SK-N-SH treated with all-trans-retinoic acid at 6 μM for 48 hours (cell line): ENCODE data around the gene IRS2.

Experiments used
- ATAC-seq: fragments of 200-7000 bp; cut with Tn5 transposase; 3 replicates; pipeline ENCODE4 v1.9.1; 2020; ENCODE audit warnings: mild to moderate bottlenecking, moderate library complexity
- CREB5 ChIP-seq: fragments of 250-450 bp; sonication (Bioruptor Pico); IDR thresholded peaks from 2 replicates; pipeline ENCODE4 v1.5.1; 2020; ENCODE audit warnings: low read depth, mild to moderate bottlenecking, moderate library complexity
- CSRNP3 ChIP-seq: fragments of 250-450 bp; sonication (Bioruptor Pico); IDR thresholded peaks from 2 replicates; pipeline ENCODE4 v1.5.1; 2021; ENCODE audit warnings: mild to moderate bottlenecking, moderate library complexity
- GLIS3 ChIP-seq: fragments of 250-450 bp; sonication (Bioruptor Pico); IDR thresholded peaks from 2 replicates; pipeline ENCODE4 v1.5.0; 2020; ENCODE audit warnings: mild to moderate bottlenecking, moderate library complexity
- ISL1 ChIP-seq: fragments of 250-450 bp; sonication (Bioruptor Pico); IDR thresholded peaks from 2 replicates; pipeline ENCODE4 v2.1.2; 2022; ENCODE audit warnings: mild to moderate bottlenecking, moderate library complexity
- OSR1 ChIP-seq: fragments of 250-450 bp; sonication (Bioruptor Pico); IDR thresholded peaks from 2 replicates; pipeline ENCODE4 v1.8.0; 2022; ENCODE audit warnings: moderate library complexity, mild to moderate bottlenecking, inconsistent platforms
- POU6F1 ChIP-seq: fragments of 250-450 bp; sonication (Bioruptor Pico); IDR thresholded peaks from 2 replicates; pipeline ENCODE4 v1.8.0; 2021; ENCODE audit warnings: low read depth, mild to moderate bottlenecking, moderate library complexity, borderline replicate concordance
- PPARA ChIP-seq: fragments of 250-450 bp; sonication (Bioruptor Pico); IDR thresholded peaks from 2 replicates; pipeline ENCODE4 v1.5.0; 2020; ENCODE audit warnings: mild to moderate bottlenecking, borderline replicate concordance
- RARB ChIP-seq: fragments of 250-450 bp; sonication (Bioruptor Pico); IDR thresholded peaks from 2 replicates; pipeline ENCODE4 v1.8.0; 2021; ENCODE audit warnings: mild to moderate bottlenecking, moderate library complexity
- SNAI2 ChIP-seq: fragments of 250-450 bp; sonication (Bioruptor Pico); IDR thresholded peaks from 2 replicates; pipeline ENCODE4 v1.5.0; 2020; ENCODE audit warnings: mild to moderate bottlenecking, moderate library complexity
- TCF4 ChIP-seq: fragments of 250-450 bp; sonication (Bioruptor Pico); IDR thresholded peaks from 2 replicates; pipeline ENCODE4 v1.8.0; 2021; ENCODE audit warnings: mild to moderate bottlenecking, moderate library complexity, borderline replicate concordance
- TOX ChIP-seq: fragments of 250-450 bp; sonication (Bioruptor Pico); IDR thresholded peaks from 2 replicates; pipeline ENCODE4 v1.8.0; 2021; ENCODE audit warnings: mild to moderate bottlenecking, moderate library complexity, borderline replicate concordance
- TSHZ2 ChIP-seq: fragments of 250-450 bp; sonication (Bioruptor Pico); IDR thresholded peaks from 2 replicates; pipeline ENCODE4 v1.5.0; 2020; ENCODE audit warnings: mild to moderate bottlenecking, moderate library complexity
- ZC3H10 ChIP-seq: fragments of 250-450 bp; sonication (Bioruptor Pico); IDR thresholded peaks from 2 replicates; pipeline ENCODE4 v1.5.1; 2021; ENCODE audit warnings: mild to moderate bottlenecking, moderate library complexity
- ZFP3 ChIP-seq: fragments of 250-450 bp; sonication (Bioruptor Pico); IDR thresholded peaks from 2 replicates; pipeline ENCODE4 v1.5.0; 2020; ENCODE audit warnings: mild to moderate bottlenecking, moderate library complexity
- ZNF565 ChIP-seq: fragments of 450-650 bp; formaldehyde crosslinking; conservative IDR thresholded peaks from 2 replicates; pipeline ENCODE4 v1.5.0; 2020; ENCODE audit warnings: low read depth, mild to moderate bottlenecking, moderate library complexity
- ZNF70 ChIP-seq: fragments of 450-650 bp; formaldehyde crosslinking; IDR thresholded peaks from 2 replicates; pipeline ENCODE4 v1.5.0; 2020; ENCODE audit warnings: mild to moderate bottlenecking, moderate library complexity
- ZNF8 ChIP-seq: fragments of 450-650 bp; formaldehyde crosslinking; IDR thresholded peaks from 2 replicates; pipeline ENCODE4 v1.5.0; 2020; ENCODE audit warnings: mild to moderate bottlenecking, moderate library complexity
- TF ChIP-seq, protein P1 (sequence below): fragments of 250-450 bp; sonication (Bioruptor Pico); IDR thresholded peaks from 2 replicates; pipeline ENCODE4 v1.8.0; 2020; ENCODE audit warnings: mild to moderate bottlenecking, moderate library complexity, borderline replicate concordance

The IRS2 gene

DNA sequence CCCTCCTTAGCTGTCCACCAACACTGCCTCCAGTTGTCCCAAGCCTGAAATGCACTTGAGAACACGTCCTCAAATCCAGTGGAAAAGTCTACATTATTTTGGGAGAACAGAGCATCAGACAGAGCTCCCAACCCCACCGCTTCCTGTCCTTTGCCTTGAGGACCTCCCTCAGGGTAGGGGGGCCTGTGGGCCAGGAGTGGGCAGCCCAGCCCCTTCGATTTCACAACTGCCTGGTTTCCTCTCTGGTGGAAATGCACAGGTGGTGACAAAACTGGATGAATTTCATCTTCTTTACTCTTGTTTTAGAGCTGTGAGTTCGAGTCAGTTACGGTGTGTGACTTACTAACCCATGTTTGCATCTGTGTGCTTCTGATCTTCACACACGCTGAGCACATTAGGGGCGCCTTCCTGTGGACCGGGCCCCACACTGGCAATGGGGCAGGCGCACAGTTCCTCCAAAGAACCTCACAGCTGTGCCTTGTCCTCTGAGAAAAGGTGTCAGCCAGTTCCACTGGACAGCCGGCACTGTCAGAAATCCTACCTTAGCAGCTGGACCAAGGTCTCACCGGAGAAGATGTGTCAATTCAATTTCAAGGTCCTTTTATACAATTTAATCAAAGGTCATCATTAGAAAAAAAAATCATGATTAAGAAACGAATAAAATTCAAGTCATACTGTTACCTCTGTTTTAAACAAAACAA, 80.2 kb downstream of the IRS2 start:
- ATAC-seq, result no peak
- TF ChIP-seq CREB5 (CRISPR knock-in tag) (no peak), GLIS3 (no peak), PPARA (CRISPR knock-in tag) (no peak), ZNF8 (CRISPR knock-in tag) (no peak), TOX (CRISPR knock-in tag) (no peak), POU6F1 (no peak), ZC3H10 (no peak), RARB (CRISPR knock-in tag) (no peak), TCF4 (CRISPR knock-in tag) (no peak), TSHZ2 (CRISPR knock-in tag) (no peak), OSR1 (CRISPR knock-in tag) (no peak), SNAI2 (CRISPR knock-in tag) (no peak), CSRNP3 (CRISPR knock-in tag) (no peak), ISL1 (CRISPR knock-in tag) (no peak), ZFP3 (CRISPR knock-in tag) (no peak), ZNF70 (no peak), ZNF565 (CRISPR knock-in tag) (no peak)
- TF ChIP-seq, protein P1, sequence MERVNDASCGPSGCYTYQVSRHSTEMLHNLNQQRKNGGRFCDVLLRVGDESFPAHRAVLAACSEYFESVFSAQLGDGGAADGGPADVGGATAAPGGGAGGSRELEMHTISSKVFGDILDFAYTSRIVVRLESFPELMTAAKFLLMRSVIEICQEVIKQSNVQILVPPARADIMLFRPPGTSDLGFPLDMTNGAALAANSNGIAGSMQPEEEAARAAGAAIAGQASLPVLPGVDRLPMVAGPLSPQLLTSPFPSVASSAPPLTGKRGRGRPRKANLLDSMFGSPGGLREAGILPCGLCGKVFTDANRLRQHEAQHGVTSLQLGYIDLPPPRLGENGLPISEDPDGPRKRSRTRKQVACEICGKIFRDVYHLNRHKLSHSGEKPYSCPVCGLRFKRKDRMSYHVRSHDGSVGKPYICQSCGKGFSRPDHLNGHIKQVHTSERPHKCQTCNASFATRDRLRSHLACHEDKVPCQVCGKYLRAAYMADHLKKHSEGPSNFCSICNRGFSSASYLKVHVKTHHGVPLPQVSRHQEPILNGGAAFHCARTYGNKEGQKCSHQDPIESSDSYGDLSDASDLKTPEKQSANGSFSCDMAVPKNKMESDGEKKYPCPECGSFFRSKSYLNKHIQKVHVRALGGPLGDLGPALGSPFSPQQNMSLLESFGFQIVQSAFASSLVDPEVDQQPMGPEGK (CRISPR knock-in tag), result no peak
- TF ChIP-seq, all 23 proteins: peak for 0

DNA sequence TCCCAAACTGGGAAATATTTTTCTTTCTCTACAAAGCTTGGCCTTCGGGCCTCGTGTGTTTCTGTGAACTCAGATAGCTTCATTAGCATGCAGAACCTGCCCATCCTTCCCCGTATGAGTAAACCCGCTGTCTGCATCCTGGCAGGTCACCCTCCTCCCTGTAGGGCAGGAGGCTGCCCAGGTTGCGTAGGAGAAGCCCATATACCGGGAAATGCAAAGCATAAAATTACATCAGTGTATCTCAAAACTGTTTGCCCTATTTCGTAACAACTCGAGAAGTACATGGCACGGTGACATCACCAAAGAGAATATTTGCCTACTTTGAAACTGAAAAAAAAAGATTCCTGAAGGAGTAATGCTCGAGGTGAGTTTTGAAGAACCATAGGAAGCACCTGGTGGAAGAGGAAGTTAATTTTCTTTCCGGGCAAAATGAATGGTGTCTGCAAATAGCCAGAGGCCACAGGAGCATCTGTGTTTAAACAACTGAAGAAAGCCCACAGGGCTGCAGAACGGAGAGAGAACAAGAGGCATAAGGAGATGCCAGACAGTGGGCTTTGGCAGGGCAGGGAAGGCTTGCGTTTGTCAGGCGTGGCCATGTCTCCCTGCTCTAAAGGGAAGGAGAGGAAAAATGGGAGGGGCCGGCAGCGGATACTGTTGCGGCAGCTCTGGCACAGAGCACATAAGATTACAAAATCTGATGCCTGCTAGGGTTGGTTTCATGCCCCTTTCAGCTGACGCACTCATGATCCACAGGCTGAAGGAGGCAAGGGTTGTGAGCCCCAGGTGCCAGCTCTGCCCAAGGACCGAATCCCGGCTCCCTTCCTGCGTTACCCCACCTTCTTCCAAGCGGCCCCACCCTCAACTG, 81.4 kb downstream of the IRS2 start:
- TF ChIP-seq ZNF70 (no peak), SNAI2 (CRISPR knock-in tag) (no peak), CSRNP3 (CRISPR knock-in tag) (no peak), ZC3H10 (no peak), ZNF565 (CRISPR knock-in tag) (no peak), OSR1 (CRISPR knock-in tag) (no peak), ISL1 (CRISPR knock-in tag) (no peak)
- no peak for ATAC-seq
